HepG2 (cell line): ENCODE measurements around the gene FYB1. TPM values are rescaled to one million over a fixed set of nuclear protein-coding genes. Genes with fewer than 3 reads are reported as not detected.

ENCODE experiments used
- ARNT2 ChIP-seq: sonication (generic); formaldehyde crosslinking; IDR thresholded peaks from 2 replicates; pipeline ENCODE4 v1.8.0; 2022; ENCODE audit warnings: mild to moderate bottlenecking, low read depth, missing genetic modification reagents, moderate library complexity
- CREB1 ChIP-seq, 2 experiments: fragments of 450-650 bp in 1 of 2; IDR thresholded peaks; 2 replicates each; pipeline ENCODE4 v1.6.1; 2016 to 2017; ENCODE audit warnings: control low read depth in 1 of 2, mild to moderate bottlenecking in 1 of 2, missing compliant biosample characterization in 1 of 2, missing genetic modification characterization in 1 of 2
- FOSL2 ChIP-seq: sonication (generic); formaldehyde crosslinking; IDR thresholded peaks from 2 replicates; pipeline ENCODE4 v1.4.0; 2020; ENCODE audit warnings: missing genetic modification reagents
- FOXA1 ChIP-seq, 2 experiments: fragments of 450-650 bp in 1 of 2; sonication (generic) in 1 of 2; formaldehyde crosslinking in 1 of 2; IDR thresholded peaks; 2 replicates each; pipeline versions ENCODE4 v1.4.0 to v1.6.1; 2016 to 2020; ENCODE audit warnings: missing genetic modification reagents in 1 of 2
- FUBP1 ChIP-seq: sonication (generic); formaldehyde crosslinking; IDR thresholded peaks from 2 replicates; pipeline ENCODE4 v1.5.1; 2020; ENCODE audit warnings: missing genetic modification reagents, mild to moderate bottlenecking, borderline replicate concordance
- GFI1 ChIP-seq: sonication (generic); formaldehyde crosslinking; IDR thresholded peaks from 2 replicates; pipeline ENCODE4 v1.5.0; 2020; ENCODE audit warnings: missing genetic modification reagents, mild to moderate bottlenecking, borderline replicate concordance
- HNRNPLL ChIP-seq: fragments of 200-400 bp; formaldehyde crosslinking; IDR thresholded peaks from 2 replicates; pipeline ENCODE4 v1.6.1; 2017; ENCODE audit warnings: mild to moderate bottlenecking, low read depth, low read length; ENCODE audit not compliant: poor library complexity, severe bottlenecking
- PHF21A ChIP-seq: sonication (generic); formaldehyde crosslinking; IDR thresholded peaks from 2 replicates; pipeline ENCODE4 v1.5.0; 2020; ENCODE audit warnings: mild to moderate bottlenecking, missing genetic modification reagents
- POLR2A ChIP-seq, 2 experiments: IDR thresholded peaks; 2 replicates each; pipeline ENCODE4 v1.6.1; 2011; ENCODE audit warnings: low read depth in 2 of 2, low read length in 2 of 2, mild to moderate bottlenecking in 1 of 2, moderate library complexity in 1 of 2; ENCODE audit not compliant: insufficient read depth in 1 of 2
- RERE ChIP-seq: IDR thresholded peaks from 2 replicates; pipeline ENCODE4 v1.6.1; 2016; ENCODE audit warnings: low read depth, missing genetic modification reagents, missing compliant biosample characterization
- RXRA ChIP-seq: sonication (generic); formaldehyde crosslinking; IDR thresholded peaks from 2 replicates; pipeline ENCODE4 v1.5.1; 2020; ENCODE audit warnings: missing genetic modification reagents
- SOX5 ChIP-seq: IDR thresholded peaks from 2 replicates; pipeline ENCODE4 v1.6.1; 2016; ENCODE audit warnings: borderline replicate concordance
- TARDBP ChIP-seq: sonication (generic); formaldehyde crosslinking; IDR thresholded peaks from 2 replicates; pipeline ENCODE4 v1.8.0; 2022; ENCODE audit warnings: mild to moderate bottlenecking, missing genetic modification reagents
- TOE1 ChIP-seq: sonication (generic); formaldehyde crosslinking; IDR thresholded peaks from 2 replicates; pipeline ENCODE4 v1.4.0; 2020; ENCODE audit warnings: mild to moderate bottlenecking, missing genetic modification reagents
- ZNF20 ChIP-seq: sonication (generic); formaldehyde crosslinking; IDR thresholded peaks from 2 replicates; pipeline ENCODE4 v1.4.0; 2020; ENCODE audit warnings: mild to moderate bottlenecking, moderate library complexity, missing genetic modification reagents
- ZNF274 ChIP-seq: sonication (generic); formaldehyde crosslinking; IDR thresholded peaks from 2 replicates; pipeline ENCODE4 v1.5.1; 2020; ENCODE audit warnings: mild to moderate bottlenecking, missing genetic modification reagents
- ZNF292 ChIP-seq: sonication (generic); formaldehyde crosslinking; IDR thresholded peaks from 2 replicates; pipeline ENCODE4 v1.8.1; 2022; ENCODE audit warnings: mild to moderate bottlenecking, low read depth, missing genetic modification reagents, borderline replicate concordance
- ZNF773 ChIP-seq: sonication (generic); formaldehyde crosslinking; IDR thresholded peaks from 2 replicates; pipeline ENCODE4 v1.4.0; 2020; ENCODE audit warnings: missing genetic modification reagents, borderline replicate concordance
- polyA plus RNA-seq, 8 experiments: library from polyadenylated mRNA; depleted of rRNA in 3 of 8; stranded (reverse) in 7 of 8; unstranded in 1 of 8; fragments of >200 nt; fragmentation: Illumina TruSeq in 4 of 8; extraction: Trizol in 4 of 8; gene quantifications; 2 replicates each; pipeline versions ENCODE4 v1.2.1 to v1.2.3, GENCODE V29; 2011 to 2016; ENCODE audit warnings: low read depth in 4 of 8, missing spikeins in 1 of 8, mixed read lengths in 1 of 8; ENCODE audit not compliant: insufficient read depth in 1 of 8
- total RNA-seq, 5 experiments: library from RNA; depleted of rRNA; stranded (reverse); fragments of >200 nt; fragmentation: Illumina TruSeq; extraction: Trizol; gene quantifications; 2 replicates each; pipeline ENCODE4 v1.2.3, GENCODE V29; 2016; ENCODE audit warnings: low read depth in 1 of 5
- TF ChIP-seq, protein P1 (sequence below): sonication (generic); formaldehyde crosslinking; IDR thresholded peaks from 2 replicates; pipeline ENCODE4 v1.8.1; 2023; ENCODE audit warnings: mild to moderate bottlenecking, missing genetic modification reagents

FYB1 gene
- total and polyA plus RNA-seq, 2 of the 13 experiments (the other 11 are each of a cell fraction or from before 2014, with no cell fraction given) = 0.03 TPM; not detected in 1

DNA sequence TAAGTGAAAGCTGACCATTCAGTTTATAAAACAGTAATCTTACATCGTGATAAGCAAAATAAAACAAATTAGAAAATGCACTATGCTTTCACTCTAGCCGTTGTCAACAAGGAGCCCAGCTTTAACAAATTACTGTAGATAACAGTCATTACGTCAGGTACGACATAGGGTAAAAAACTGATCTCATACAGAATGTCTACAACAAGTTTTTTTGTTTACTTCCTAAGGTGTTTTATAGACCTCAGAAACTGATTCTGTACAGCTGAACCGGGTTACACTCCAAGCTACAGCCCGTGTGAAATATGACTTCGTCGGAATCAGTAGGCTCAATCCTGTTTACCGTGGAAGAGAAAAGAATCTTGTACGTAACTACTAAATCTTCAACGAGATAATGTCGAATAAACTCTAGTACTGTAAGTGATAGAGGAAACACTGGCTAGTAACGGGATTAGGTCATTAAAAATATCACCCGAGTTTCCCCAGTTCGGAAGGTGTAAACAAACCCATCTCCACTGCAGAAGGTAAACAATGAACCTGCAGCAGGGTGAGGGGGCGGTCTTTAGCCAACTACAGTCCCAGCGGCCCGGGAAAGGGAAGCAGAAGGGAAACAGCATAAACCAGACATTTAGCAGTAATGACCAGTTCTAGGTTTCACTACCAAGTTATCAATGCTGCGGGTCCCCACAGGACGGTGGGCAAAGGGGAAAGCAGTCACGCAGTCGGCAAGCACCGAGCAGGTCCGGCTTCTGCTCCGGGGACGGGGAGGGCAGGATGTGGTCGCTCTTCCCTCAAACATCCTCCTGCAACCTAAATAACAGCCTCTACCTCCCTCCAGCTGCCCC, 146.2 kb downstream of the FYB1 start (continued):
- TF ChIP-seq, protein P1, sequence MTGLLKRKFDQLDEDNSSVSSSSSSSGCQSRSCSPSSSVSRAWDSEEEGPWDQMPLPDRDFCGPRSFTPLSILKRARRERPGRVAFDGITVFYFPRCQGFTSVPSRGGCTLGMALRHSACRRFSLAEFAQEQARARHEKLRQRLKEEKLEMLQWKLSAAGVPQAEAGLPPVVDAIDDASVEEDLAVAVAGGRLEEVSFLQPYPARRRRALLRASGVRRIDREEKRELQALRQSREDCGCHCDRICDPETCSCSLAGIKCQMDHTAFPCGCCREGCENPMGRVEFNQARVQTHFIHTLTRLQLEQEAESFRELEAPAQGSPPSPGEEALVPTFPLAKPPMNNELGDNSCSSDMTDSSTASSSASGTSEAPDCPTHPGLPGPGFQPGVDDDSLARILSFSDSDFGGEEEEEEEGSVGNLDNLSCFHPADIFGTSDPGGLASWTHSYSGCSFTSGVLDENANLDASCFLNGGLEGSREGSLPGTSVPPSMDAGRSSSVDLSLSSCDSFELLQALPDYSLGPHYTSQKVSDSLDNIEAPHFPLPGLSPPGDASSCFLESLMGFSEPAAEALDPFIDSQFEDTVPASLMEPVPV (CRISPR knock-in tag) = 0 out of 2 replicates have a peak, but pooled peaks have one; percentile 22
- TF ChIP-seq SOX5 (peak; percentile 34; the same call in 1 of the 2 replicates), HNRNPLL (no peak), FUBP1 (CRISPR knock-in tag) (no peak), PHF21A (CRISPR knock-in tag) (peak; percentile 37; the same call in 1 of the 2 replicates), TOE1 (CRISPR knock-in tag) (no peak), FOSL2 (no peak), ARNT2 (0 out of 2 replicates have a peak, but pooled peaks have one; percentile 19), ZNF292 (CRISPR knock-in tag) (peak; percentile 83; the same call in 1 of the 2 replicates), POLR2A (IDR thresholded peaks at IDR 0.05; ENCODE audit: insufficient read depth in 1 of 2, low read depth in 2 of 2, low read length in 2 of 2) (peak in 1 of 2 experiments; percentile 41; a peak in 1 of 4 replicates), RERE (CRISPR knock-in tag) (no peak), ZNF773 (CRISPR knock-in tag) (no peak), TARDBP (CRISPR knock-in tag) (no peak), FOXA1 (IDR thresholded peaks at IDR 0.05) (0 out of 2 replicates have a peak, but pooled peaks have one; percentile 30), FOXA1 (CRISPR knock-in tag; IDR thresholded peaks at IDR 0.05) (peak; percentile 84), GFI1 (CRISPR knock-in tag) (0 out of 2 replicates have a peak, but pooled peaks have one; percentile 41), RXRA (0 out of 2 replicates have a peak, but pooled peaks have one; percentile 11), ZNF20 (CRISPR knock-in tag) (no peak), ZNF274 (no peak), CREB1 (IDR thresholded peaks at IDR 0.05) (no peak), CREB1 (CRISPR knock-in tag; IDR thresholded peaks at IDR 0.05) (0 out of 2 replicates have a peak, but pooled peaks have one; percentile 35)
